KBM-7 (cell line): Measurements from ENCODE around the gene ALKAL2.
"Not testable (repeated sequence)": the region's sequence is repeated elsewhere in the genome, so short reads cannot be mapped to it uniquely, and the experiment has no call there.

Experiments used
- DNase-seq: peaks from one replicate; pipeline ENCODE4 v3.0.0-alpha.2; 2015
- in situ Hi-C: fragments of 300-500 bp; cut with MboI; formaldehyde crosslinking; loops from 2 replicates; pipeline ENCODE4 v1.14.3; 2020; ENCODE audit warnings: low sequenced_read_pairs, low pct_unique_long_range_greater_than_20kb, mixed read lengths

Gene ALKAL2, protein sequence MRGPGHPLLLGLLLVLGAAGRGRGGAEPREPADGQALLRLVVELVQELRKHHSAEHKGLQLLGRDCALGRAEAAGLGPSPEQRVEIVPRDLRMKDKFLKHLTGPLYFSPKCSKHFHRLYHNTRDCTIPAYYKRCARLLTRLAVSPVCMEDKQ

DNA sequence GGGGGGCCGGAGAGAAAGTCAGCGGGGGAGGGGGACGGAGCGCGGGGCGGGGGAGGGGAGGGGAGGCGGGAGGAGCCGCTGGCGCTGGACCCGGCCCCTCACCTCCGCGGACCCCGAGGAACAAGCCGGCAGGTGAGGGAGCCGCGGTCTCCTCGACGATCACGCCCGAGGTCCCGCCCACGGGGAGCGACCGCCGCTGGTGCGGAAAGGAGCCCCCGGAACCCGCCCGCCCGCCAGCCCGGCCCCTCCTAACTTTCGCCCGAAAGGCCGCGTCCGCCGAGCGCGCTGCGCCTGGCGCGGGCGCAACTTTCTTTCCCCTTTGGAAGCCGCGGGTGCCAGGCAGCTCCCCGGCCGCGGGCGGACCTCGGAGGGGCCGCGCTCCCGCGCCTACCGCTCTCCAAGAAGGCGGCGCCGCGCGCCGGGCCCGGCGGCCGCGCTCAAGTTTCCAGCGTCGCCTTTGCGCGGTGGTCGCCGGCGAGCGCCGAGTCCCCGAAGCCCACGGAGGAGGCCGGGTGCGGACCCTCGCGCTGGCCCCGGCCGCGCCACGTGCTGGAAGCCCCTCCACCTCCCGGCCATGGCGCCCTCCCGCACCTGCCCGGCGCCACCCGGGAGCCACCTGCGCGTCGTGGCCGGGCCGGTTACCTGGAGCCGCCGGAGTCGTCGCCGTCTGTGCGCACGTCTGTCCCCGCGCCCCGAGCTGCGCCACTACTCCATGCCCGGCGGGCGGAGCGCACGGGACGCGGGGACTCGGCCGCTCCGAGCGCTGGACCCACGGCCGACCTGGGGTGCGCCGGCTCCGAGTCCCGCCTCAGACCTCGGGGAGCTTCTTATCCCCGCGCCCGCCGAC, at the start of gene ALKAL2:
Gene ALKAL2, minus strand, starts transcription at position 181 of the 847 bp plus-strand sequence. CDS start 256 bp downstream, outside the sequence.
- in situ Hi-C loops, result no loop called here
- no peak for DNase-seq

DNA sequence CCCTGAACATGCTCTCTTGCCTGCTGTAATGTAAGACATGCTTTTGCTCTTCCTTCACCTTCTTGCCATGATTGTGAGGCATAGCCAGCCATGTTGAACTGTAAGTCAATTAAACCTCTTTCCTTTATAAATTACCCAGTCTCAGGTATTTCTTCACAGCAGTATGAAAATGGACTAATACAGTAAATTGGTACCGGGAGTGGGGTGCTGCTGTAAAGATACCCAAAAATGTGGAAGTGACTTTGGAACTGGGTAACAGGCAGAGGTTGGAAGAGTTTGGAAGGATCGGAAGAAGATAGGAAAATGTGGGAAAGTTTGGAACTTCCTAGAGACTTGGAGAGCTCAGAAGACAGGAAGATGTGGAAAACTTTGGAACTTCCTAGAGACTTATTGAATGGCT, 49.1 kb upstream of the ALKAL2 start:
- in situ Hi-C loops, DNase-seq: not testable (repeated sequence)

DNA sequence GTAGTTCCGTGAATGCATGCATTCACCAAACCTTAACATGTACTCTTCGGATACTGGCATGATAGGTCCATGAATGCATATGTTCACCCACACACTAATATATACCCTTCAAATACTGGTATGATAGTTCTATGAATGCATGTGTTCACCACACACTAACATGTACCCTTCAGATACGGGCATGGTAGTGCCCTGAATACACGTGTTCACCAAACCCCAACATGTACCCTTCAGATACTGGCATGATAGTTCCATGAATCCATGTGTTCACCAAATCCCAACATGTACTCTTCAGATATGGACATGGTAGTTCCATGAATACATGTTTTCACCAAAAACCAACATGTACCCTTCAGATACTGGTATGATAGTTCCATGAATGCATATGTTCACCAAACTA, 48.5 kb upstream of the ALKAL2 start:
- DNase-seq, result no peak
- in situ Hi-C loops, result no loop called here

DNA sequence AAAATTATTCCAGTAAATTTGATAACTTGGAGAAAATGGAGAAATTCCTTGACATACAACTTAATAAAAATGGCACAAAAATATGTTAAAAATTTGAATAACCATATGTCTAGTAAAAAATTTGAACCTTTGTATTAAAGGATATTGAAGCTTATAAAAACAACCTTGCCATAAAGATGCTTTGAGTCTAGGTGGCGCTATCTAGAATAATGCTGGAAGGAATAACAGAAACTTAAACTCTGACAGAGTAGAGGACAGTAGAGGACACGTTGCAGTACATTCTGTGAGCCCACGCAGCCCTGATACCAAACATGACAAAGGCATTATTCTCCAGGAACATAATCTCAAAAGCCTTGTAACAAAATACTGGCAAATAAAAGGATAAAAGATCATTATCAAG, 44.7 kb upstream of the ALKAL2 start:
- in situ Hi-C loops, result no loop called here
- DNase-seq, result peak; percentile 6

DNA sequence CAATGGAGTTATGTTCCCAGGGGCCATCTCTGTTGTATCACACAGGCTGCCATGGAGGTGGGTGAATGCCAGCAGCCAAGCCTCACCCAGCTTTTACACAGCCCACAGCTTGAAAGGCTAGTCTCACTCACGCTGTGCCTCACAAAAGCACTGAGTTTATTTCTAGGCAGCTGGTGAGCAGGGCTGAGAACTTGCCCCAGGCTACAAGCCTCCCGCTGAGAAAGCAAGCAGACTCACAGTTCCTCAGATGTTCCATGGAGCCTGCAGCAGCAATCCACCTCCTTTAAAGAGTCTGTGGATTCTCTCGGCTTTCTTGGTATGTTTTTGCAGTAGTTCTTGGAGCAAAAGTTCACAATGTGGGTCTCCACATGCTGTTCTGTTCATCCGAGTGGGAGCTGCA, 40.9 kb upstream of the ALKAL2 start:
- DNase-seq, result no peak
- in situ Hi-C loops, result no loop called here

DNA sequence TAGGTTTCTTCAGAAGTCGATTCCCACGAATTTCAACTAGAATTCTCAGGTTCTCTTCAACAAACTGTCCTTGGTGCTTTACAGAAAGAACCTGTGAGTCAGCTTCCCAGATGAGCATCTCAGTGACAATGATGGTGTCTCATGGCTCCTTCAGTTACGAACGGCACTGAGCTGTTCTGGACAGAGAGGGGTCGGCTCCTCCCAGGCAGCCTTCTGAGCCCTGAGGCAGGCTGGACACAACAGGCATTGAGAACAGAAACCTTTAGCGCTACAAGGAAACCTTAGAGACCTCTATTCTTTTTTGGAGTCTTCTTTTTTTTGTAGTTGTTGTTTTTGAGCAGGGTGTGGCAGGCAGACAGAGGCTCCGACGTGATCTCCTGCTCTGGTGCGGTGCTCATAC, 35.1 kb upstream of the ALKAL2 start:
- no peak for DNase-seq
- in situ Hi-C loops, result no loop called here

DNA sequence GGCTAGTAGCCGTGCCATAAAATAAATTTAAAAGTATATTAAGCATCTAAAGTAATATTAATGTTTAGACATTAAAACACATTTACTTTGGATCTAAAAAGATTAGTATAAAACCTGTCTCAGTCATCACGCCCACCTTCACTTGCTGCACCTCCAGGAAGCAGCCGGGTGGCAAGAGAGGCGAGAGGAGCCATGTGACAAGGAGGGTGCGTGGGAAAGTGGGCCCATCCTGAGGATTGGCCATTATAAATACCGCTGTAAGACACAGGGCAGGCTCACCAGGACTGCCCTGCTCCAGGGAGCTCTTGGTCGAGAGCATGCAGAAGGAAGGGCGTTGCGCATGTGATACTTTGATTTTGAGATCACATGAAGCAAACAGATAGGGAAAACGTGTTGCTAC, 34.4 kb upstream of the ALKAL2 start:
- DNase-seq, result no peak
- in situ Hi-C loops, result no loop called here

DNA sequence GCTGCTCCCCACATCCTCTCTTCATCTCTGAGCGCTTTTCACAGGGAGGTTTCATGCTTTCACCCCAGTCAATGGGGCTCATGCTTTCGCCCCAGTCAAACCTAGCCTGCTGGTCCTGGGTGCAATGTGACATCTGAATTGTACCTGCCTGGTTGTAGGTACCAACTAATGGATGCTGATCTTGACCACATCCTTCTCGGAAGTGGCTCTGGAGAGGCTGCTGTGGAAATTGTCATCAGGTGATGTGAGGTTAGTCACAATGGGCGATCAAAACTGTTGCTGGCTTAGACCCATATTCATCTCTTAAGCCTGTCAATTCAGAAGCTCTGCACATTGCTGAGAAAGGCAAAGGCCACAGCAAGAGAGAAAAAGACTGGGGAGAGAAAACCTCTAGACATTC, 32.7 kb upstream of the ALKAL2 start:
- in situ Hi-C loops, result no loop called here
- DNase-seq, result no peak

DNA sequence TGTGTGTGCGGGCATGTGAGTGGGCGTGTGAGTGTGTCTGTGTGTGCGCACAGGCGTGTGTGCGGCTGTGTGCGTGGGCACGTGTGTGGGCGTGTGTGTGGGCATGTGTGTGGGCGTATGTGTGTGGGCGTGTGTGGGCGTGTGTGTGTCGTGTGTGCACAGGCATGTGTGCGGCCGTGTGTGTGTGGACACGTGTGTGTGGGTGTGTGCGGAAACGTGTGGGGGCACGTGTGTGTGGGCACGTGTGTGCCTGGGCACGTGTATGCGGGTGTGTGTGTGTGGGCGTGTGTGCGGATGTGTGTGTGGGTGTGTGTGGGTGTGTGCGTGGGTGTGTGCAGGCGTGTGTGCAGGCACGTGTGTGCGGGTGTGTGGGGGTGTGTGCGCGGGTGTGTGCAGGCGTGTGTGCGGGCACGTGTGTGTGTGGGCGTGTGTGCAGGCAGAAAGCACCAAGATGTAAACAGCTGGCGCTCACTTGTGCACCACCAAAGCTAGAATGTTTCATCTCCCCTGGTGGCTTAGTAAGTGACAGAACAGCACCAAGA, 31.2 kb upstream of the ALKAL2 start:
- in situ Hi-C loops, result no loop called here

DNA sequence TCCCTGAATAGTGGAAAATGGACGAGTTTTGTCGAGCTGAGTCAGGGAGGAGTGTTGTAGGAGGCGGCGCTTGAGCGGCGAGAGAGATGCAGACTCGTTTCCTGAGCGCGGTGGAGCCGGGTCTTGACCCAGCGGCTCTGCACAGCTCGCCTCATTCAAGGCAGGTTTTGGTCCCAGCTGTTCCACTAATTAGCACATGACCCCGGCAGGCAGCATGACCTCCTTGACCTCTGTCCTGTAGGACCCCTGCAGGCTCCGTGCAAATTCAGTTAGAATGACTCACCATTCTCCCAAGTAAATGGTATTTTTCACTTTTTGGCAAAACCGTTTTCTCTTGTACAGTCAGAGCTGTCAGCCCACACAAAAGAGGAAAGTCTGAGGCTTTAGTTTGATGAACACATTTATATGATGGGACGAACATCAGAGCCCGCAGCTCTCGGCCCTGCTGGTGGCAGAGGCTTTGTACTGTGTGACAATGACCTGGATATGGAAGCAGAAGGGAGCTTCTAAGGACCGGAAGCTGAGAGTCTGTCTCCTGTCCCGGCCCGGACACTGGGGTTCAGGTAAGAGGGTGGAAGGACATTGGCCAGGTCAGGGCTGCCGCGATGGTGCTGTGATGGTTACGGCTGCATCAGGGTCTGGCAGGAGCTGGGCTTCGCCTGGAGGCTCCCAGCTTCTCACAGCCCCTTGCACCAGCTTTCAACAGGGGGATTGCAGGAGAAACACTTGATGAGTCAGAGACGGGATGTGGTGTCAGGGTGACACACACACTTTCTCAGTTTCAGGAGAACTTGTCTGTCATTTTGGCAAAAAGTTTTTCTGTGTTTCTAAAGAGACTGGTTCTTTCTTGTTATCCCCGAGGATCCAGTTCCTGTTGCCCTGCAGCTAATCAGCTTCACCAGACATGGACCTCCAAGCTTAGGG, 29.9 kb upstream of the ALKAL2 start:
- in situ Hi-C loops, result no loop called here
- DNase-seq, result no peak

More for the DNA sequence above, 31.2 kb upstream of the ALKAL2 start:
- no peak for DNase-seq

DNA sequence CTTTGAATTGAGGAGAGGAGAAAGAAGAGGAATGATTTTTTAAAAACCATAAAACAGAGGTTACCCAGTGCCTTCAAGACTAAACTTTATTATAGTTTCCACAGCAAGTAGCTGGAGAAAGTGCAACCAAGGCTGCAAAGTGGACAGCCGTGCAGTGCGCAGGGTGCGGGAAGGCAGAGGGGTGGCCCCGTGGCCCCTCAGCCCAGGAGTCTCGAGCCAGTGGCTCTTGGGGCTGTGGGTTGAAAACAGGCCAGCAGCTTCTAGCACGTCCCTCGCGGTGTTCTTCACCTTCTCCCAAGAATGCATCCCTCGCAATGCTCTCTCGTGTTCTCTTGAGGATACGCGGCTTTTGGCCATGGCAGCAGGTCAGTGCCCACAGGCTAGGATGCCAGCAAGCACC, 28.5 kb upstream of the ALKAL2 start:
- DNase-seq, result no peak
- in situ Hi-C loops, result no loop called here

DNA sequence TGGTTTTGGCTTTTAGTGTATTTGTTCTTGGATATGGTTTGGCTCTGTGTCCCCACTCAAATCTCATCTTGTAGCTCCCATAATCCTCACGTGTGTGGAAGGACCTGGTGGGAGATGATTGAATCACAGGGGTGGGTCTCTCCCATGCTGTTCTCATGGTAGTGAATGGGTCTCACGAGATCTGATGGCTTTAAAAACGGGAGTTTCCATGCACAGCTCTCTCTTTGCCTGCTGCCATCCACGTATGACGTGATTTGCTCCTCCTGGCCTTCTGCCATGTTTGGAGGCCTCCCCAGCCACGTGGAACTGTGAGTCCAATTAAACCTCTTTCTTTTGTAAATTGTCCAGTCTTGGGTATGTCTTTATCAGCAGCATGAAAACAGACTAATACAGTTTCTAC, 28.0 kb upstream of the ALKAL2 start:
- in situ Hi-C loops, result not testable (repeated sequence)

DNA sequence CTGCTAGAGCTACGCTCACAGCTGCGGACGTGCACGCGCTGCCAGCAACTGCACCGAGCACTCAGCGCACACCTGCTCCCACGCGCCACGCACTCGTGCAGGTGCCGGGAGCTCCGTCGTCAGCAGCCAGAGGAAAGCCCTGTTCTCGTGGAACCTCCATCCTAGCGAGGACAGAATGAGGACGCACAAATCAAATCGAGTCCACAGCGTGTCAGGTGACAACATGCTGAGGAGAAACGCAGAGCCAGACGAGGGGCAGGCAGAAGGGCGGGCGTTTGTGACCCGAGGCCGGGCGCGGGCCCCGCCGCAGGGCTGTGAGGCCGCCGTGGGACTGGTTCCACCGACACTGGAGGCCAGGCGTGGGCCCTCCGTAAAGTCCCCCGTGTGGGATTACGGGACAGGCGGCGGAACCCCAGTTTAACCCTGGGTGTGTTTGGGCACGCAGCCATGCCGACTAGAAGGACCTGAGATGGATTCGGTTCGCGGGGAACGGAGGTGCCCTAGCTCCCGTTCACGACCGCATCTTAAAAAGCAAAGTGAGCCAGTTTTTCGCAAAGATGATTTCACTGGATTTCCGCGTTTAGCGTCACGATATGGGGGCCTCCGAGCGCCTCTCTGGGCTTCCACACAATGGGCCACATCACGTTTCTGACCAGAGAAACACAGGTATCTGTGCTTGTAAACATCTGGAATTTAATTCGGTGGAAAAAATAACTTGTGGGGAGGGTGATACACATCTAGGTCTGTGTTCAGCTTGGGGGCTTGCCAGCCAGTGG, 26.9 kb upstream of the ALKAL2 start:
- in situ Hi-C loops, result no loop called here
- DNase-seq, result no peak

More for the DNA sequence above, 28.0 kb upstream of the ALKAL2 start:
- not testable (repeated sequence) for DNase-seq

DNA sequence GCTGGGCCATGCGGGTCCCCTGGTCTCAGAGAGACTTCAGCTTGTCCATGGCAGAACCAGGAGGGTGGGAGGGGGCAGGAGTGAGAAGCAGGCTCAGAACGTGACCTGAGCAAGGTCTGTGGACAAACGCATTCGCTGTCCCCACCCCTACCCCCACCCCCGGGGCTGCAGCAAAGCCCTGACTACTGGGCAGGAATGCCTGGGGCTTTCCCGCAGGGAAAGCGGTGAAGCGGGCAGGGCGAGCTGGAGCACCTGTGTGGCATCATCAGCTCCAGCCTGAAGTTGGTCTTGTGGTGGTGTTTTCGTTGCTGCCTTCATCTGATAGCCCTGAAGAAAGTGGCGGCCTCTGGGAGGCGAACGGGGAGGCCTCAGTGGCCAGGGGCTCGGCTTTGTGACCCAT, 26.1 kb upstream of the ALKAL2 start:
- DNase-seq, result no peak
- in situ Hi-C loops, result no loop called here

DNA sequence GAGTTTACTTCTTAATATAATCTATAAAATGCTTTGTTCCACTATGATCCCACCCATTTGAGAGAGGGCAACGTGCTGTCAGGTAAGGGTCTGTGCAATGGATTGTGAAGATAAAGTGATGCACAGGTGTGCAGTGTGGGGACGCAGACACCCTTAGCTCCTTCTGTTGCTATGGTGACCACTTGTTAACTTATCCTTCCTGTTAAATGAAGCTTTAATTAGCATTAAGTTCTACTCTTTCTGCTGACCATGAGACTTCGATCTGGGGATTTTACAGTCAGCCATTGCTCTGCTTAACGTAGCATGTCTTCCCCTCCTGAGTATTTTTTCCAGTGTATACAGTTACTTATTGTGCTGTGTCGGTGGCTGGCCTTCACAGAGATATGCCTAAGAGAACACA, 23.1 kb upstream of the ALKAL2 start:
- DNase-seq, result no peak
- in situ Hi-C loops, result no loop called here

DNA sequence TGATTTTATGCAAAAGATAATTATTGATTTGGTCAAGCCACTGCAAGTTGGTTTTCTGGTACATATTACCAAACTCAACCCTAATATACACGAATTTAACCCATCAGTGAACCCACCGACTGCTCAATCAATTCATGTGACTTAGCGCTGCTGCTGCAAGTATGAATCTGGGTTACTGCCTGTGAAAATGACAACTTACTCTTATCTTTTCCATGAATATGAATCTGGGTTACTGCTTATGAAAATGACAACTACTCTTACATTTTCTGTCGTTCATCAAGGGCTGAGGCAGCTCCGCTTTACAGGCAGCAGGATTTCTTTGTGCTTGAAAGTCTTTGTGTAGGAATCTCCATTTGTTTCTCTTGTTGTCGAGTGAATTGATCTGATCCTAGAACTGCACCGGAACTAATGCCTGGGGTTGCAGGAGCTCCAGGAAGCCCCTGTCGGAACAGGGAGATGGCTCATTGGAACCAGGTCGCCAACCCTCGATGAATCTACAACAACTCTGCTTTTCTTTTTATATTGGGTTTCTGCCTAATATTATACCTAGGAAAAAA, 22.1 kb upstream of the ALKAL2 start:
- no peak for DNase-seq
- in situ Hi-C loops, result no loop called here

DNA sequence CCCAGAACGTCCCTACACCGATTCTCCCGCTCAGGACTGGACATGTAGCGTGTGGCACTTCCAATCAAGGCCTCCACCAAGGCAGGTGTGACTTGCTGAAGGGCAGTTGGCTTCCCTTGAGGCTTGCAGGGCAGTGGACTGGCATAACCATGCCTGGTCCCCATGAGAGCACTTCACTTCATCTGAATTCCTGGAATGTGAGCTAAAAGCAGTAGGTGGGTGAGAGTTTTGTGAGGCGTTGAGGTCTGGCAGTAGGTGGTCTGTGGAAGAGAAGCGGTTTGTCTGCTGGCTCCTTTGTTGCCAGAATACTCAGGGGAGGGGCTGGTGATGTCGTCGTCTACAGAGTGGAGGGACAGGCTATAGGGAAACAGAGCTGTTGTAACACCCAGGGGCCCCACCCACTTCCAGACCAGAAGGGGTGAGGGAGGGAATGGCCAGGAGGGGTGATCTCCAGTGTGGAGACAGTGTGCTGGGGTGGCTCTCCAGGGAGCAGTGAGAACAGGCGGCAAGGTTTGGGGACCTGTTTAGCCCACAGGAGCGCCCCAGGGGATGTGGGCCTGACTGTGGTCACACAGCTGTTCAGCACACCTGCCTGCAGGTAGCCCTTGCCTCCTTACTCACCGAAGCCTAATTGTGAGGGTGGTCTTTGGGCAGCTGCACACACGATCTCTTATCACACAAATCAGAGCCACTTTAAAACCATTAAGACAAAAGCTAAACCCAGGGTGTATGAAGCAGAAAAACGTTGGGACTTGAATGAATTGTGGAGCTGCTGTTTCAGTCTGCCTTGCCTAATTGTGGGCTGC, 21.5 kb upstream of the ALKAL2 start:
- DNase-seq, result no peak

DNA sequence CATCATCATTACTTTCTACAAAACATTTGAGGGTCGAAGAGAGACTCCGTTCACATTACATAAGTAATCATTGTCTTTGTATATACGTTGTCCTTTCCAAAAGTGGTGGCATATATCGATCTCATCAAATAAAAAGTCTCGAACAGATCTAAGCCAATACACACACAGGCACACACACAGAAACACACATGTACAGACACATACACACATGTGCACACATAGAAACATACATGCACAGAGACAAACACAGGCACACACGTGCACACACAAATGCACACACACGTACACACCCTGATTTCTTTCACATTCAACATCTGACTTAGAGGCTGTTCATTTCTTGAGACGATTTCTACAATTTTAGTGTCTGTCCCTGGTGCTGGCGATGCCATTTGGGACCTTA, 17.5 kb upstream of the ALKAL2 start:
- DNase-seq, result no peak
- in situ Hi-C loops, result no loop called here

More for the DNA sequence above, 21.5 kb upstream of the ALKAL2 start:
- in situ Hi-C loops, result no loop called here
